HepG2 (cell line): ENCODE measurements around the gene STX12.

Experiments
- CTCF ChIP-seq: sonication (generic); formaldehyde crosslinking; IDR thresholded peaks from 2 replicates; pipeline ENCODE4 v1.5.0; 2020; ENCODE audit warnings: mild to moderate bottlenecking, missing genetic modification reagents, moderate library complexity
- EP300 ChIP-seq, 3 experiments: sonication (generic) in 1 of 3; formaldehyde crosslinking in 1 of 3; IDR thresholded peaks; 2 replicates each; pipeline versions ENCODE4 v1.5.1 to v1.6.1; 2011 to 2020; ENCODE audit warnings: low read depth in 2 of 3, low read length in 2 of 3, borderline replicate concordance in 1 of 3, improper control_type of control experiment in 1 of 3, mild to moderate bottlenecking in 1 of 3, missing genetic modification reagents in 1 of 3, moderate library complexity in 1 of 3
- FOXO1 ChIP-seq: sonication (generic); formaldehyde crosslinking; IDR thresholded peaks from 2 replicates; pipeline ENCODE4 v1.4.0; 2020; ENCODE audit warnings: missing genetic modification reagents
- GTF2F1 ChIP-seq: fragments of 150-350 bp; IDR thresholded peaks from 2 replicates; pipeline ENCODE4 v1.6.1; 2014; ENCODE audit warnings: low read length
- MAFG ChIP-seq: sonication (generic); formaldehyde crosslinking; IDR thresholded peaks from 2 replicates; pipeline ENCODE4 v1.5.1; 2020; ENCODE audit warnings: mild to moderate bottlenecking, missing genetic modification reagents
- NKX3-1 ChIP-seq: sonication (generic); formaldehyde crosslinking; IDR thresholded peaks from 2 replicates; pipeline ENCODE4 v1.5.0; 2020; ENCODE audit warnings: missing genetic modification reagents
- POLR2A ChIP-seq, 2 experiments: IDR thresholded peaks; 2 replicates each; pipeline ENCODE4 v1.6.1; 2011; ENCODE audit warnings: low read depth in 2 of 2, low read length in 2 of 2, mild to moderate bottlenecking in 1 of 2, moderate library complexity in 1 of 2; ENCODE audit not compliant: insufficient read depth in 1 of 2
- REPIN1 ChIP-seq: sonication (generic); formaldehyde crosslinking; IDR thresholded peaks from 2 replicates; pipeline ENCODE4 v1.8.0; 2022; ENCODE audit warnings: missing genetic modification reagents, low read depth, mild to moderate bottlenecking, borderline replicate concordance
- RFX5 ChIP-seq: IDR thresholded peaks from 2 replicates; pipeline ENCODE4 v1.6.1; 2011; ENCODE audit warnings: low read depth, low read length, improper control_type of control experiment
- USF2 ChIP-seq, 2 experiments: sonication (generic) in 1 of 2; formaldehyde crosslinking in 1 of 2; IDR thresholded peaks; 2 replicates each; pipeline versions ENCODE4 v1.5.1 to v1.6.1; 2011 to 2020; ENCODE audit warnings: borderline replicate concordance in 1 of 2, low read depth in 1 of 2, low read length in 1 of 2, mild to moderate bottlenecking in 1 of 2, missing genetic modification reagents in 1 of 2, moderate library complexity in 1 of 2
- ZFP1 ChIP-seq: IDR thresholded peaks from 2 replicates; pipeline ENCODE4 v1.6.1; 2016
- TF ChIP-seq, protein P1 (sequence below): sonication (generic); formaldehyde crosslinking; IDR thresholded peaks from 2 replicates; pipeline ENCODE4 v1.4.0; 2020; ENCODE audit warnings: missing genetic modification reagents, borderline replicate concordance
- TF ChIP-seq, protein P2 (sequence below), 2 experiments: sonication (generic) in 1 of 2; formaldehyde crosslinking in 1 of 2; IDR thresholded peaks; 2 replicates each; pipeline versions ENCODE4 v1.6.1 to v1.9.0; 2014 to 2022; ENCODE audit warnings: antibody characterized with exemption in 1 of 2, borderline replicate concordance in 1 of 2, inconsistent platforms in 1 of 2, low read depth in 1 of 2, missing genetic modification reagents in 1 of 2

GRCh38 chr1:27835046-27835445 is 62.0 kb downstream of the STX12 start:
- TF ChIP-seq FOXO1 (CRISPR knock-in tag) (no peak), EP300 (IDR thresholded peaks at IDR 0.05; ENCODE audit: low read depth in 2 of 2, low read length in 2 of 2) (no peak), EP300 (CRISPR knock-in tag; IDR thresholded peaks at IDR 0.05; ENCODE audit: borderline replicate concordance) (no peak), ZFP1 (CRISPR knock-in tag) (no peak), RFX5 (no peak), NKX3-1 (no peak), USF2 (IDR thresholded peaks at IDR 0.05; ENCODE audit: low read depth, low read length) (no peak), USF2 (CRISPR knock-in tag; IDR thresholded peaks at IDR 0.05; ENCODE audit: borderline replicate concordance) (no peak), CTCF (CRISPR knock-in tag) (no peak), REPIN1 (CRISPR knock-in tag) (no peak), POLR2A (IDR thresholded peaks at IDR 0.05; ENCODE audit: insufficient read depth in 1 of 2, low read depth in 2 of 2, low read length in 2 of 2) (no peak), MAFG (CRISPR knock-in tag) (no peak), GTF2F1 (no peak)
- TF ChIP-seq, protein P1, sequence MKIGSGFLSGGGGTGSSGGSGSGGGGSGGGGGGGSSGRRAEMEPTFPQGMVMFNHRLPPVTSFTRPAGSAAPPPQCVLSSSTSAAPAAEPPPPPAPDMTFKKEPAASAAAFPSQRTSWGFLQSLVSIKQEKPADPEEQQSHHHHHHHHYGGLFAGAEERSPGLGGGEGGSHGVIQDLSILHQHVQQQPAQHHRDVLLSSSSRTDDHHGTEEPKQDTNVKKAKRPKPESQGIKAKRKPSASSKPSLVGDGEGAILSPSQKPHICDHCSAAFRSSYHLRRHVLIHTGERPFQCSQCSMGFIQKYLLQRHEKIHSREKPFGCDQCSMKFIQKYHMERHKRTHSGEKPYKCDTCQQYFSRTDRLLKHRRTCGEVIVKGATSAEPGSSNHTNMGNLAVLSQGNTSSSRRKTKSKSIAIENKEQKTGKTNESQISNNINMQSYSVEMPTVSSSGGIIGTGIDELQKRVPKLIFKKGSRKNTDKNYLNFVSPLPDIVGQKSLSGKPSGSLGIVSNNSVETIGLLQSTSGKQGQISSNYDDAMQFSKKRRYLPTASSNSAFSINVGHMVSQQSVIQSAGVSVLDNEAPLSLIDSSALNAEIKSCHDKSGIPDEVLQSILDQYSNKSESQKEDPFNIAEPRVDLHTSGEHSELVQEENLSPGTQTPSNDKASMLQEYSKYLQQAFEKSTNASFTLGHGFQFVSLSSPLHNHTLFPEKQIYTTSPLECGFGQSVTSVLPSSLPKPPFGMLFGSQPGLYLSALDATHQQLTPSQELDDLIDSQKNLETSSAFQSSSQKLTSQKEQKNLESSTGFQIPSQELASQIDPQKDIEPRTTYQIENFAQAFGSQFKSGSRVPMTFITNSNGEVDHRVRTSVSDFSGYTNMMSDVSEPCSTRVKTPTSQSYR (CRISPR knock-in tag) = no peak
- TF ChIP-seq, protein P2, sequence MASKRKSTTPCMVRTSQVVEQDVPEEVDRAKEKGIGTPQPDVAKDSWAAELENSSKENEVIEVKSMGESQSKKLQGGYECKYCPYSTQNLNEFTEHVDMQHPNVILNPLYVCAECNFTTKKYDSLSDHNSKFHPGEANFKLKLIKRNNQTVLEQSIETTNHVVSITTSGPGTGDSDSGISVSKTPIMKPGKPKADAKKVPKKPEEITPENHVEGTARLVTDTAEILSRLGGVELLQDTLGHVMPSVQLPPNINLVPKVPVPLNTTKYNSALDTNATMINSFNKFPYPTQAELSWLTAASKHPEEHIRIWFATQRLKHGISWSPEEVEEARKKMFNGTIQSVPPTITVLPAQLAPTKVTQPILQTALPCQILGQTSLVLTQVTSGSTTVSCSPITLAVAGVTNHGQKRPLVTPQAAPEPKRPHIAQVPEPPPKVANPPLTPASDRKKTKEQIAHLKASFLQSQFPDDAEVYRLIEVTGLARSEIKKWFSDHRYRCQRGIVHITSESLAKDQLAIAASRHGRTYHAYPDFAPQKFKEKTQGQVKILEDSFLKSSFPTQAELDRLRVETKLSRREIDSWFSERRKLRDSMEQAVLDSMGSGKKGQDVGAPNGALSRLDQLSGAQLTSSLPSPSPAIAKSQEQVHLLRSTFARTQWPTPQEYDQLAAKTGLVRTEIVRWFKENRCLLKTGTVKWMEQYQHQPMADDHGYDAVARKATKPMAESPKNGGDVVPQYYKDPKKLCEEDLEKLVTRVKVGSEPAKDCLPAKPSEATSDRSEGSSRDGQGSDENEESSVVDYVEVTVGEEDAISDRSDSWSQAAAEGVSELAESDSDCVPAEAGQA (IDR thresholded peaks at IDR 0.05; ENCODE audit: low read depth) = no peak
- TF ChIP-seq, protein P2 (CRISPR knock-in tag; IDR thresholded peaks at IDR 0.05; ENCODE audit: borderline replicate concordance) = no peak
